Astrocyte (in vitro differentiated cells and primary cell): ENCODE measurements around the gene PPP6R3. TPM values are rescaled to one million over a fixed set of nuclear protein-coding genes. Genes with fewer than 3 reads are reported as not detected.

Source experiments
- DNase-seq: peaks from one replicate; pipeline ENCODE4 v3.0.0-alpha.2; 2010; ENCODE audit warnings: low read depth
- FAIRE-seq: peaks from 2 replicates; lab custom pipeline; 2011; peaks lifted over from hg19 to GRCh38; lab: Jason Lieb, UNC
- H2AFZ ChIP-seq: 2 replicates; pipeline ENCODE4 v1.6.0; 2012; ENCODE audit warnings: low read depth, low read length, inconsistent platforms
- H3K27ac ChIP-seq: 2 replicates; pipeline ENCODE4 v1.5.1; 2011; ENCODE audit warnings: low read depth, low read length, inconsistent platforms
- H3K27me3 ChIP-seq: 2 replicates; pipeline ENCODE4 v1.6.0; 2011; ENCODE audit warnings: low read length, inconsistent platforms; ENCODE audit not compliant: insufficient read depth
- H3K36me3 ChIP-seq: 2 replicates; pipeline ENCODE4 v1.5.1; 2011; ENCODE audit warnings: low read length, inconsistent platforms; ENCODE audit not compliant: insufficient read depth
- H3K4me1 ChIP-seq: 2 replicates; pipeline ENCODE4 v1.5.1; 2011; ENCODE audit warnings: low read length, inconsistent platforms; ENCODE audit not compliant: insufficient read depth
- H3K4me2 ChIP-seq: 2 replicates; pipeline ENCODE4 v1.6.0; 2012; ENCODE audit warnings: low read length, inconsistent platforms
- H3K4me3 ChIP-seq: 2 replicates; pipeline ENCODE4 v1.5.1; 2011; ENCODE audit warnings: low read depth, mild to moderate bottlenecking, low read length, inconsistent platforms; ENCODE audit not compliant: insufficient read depth
- H3K79me2 ChIP-seq: 2 replicates; pipeline ENCODE4 v1.6.0; 2012; ENCODE audit warnings: mild to moderate bottlenecking, low read length, inconsistent platforms; ENCODE audit not compliant: insufficient read depth
- H3K9ac ChIP-seq: 2 replicates; pipeline ENCODE4 v1.6.0; 2012; ENCODE audit warnings: mild to moderate bottlenecking, low read length, inconsistent platforms
- H3K9me3 ChIP-seq: 2 replicates; pipeline ENCODE4 v1.5.1; 2012; ENCODE audit warnings: low read depth, mild to moderate bottlenecking, low read length, inconsistent platforms; ENCODE audit not compliant: insufficient read depth
- H4K20me1 ChIP-seq: 2 replicates; pipeline ENCODE4 v1.6.0; 2012; ENCODE audit warnings: low read length, inconsistent platforms; ENCODE audit not compliant: insufficient read depth
- H3K27ac Mint-ChIP-seq: one replicate; pipeline ENCODE4 v1.8.0; 2021; ENCODE audit warnings: mild to moderate bottlenecking, mixed read lengths; ENCODE audit not compliant: unreplicated experiment
- H3K27me3 Mint-ChIP-seq: one replicate; pipeline ENCODE4 v1.8.0; 2021; ENCODE audit warnings: low read depth, mixed read lengths; ENCODE audit not compliant: unreplicated experiment
- H3K36me3 Mint-ChIP-seq: one replicate; pipeline ENCODE4 v1.8.0; 2021; ENCODE audit warnings: low read depth, mixed read lengths; ENCODE audit not compliant: unreplicated experiment
- H3K4me1 Mint-ChIP-seq: one replicate; pipeline ENCODE4 v1.8.0; 2021; ENCODE audit warnings: low read depth, mixed read lengths; ENCODE audit not compliant: unreplicated experiment
- H3K4me3 Mint-ChIP-seq: one replicate; pipeline ENCODE4 v1.8.0; 2021; ENCODE audit warnings: mild to moderate bottlenecking, moderate library complexity, mixed read lengths; ENCODE audit not compliant: unreplicated experiment
- H3K9me3 Mint-ChIP-seq: one replicate; pipeline ENCODE4 v1.8.0; 2021; ENCODE audit warnings: mild to moderate bottlenecking, mixed read lengths; ENCODE audit not compliant: unreplicated experiment
- EZH2 ChIP-seq: IDR thresholded peaks from 2 replicates; pipeline ENCODE4 v1.6.1; 2012; ENCODE audit warnings: mild to moderate bottlenecking, low read length, inconsistent platforms; ENCODE audit not compliant: insufficient read depth
- total RNA-seq: library from RNA; stranded (reverse); gene quantifications from 2 replicates; pipeline ENCODE4 v1.2.1, GENCODE V29; 2021
- TF ChIP-seq, protein P1 (sequence below): IDR thresholded peaks from 2 replicates; pipeline ENCODE4 v1.5.1; 2011; ENCODE audit warnings: low read depth, mild to moderate bottlenecking, inconsistent platforms, low read length, moderate library complexity; ENCODE audit not compliant: insufficient read depth

Gene PPP6R3
- total RNA-seq, 1 donor from 2014 or later, result 97.8 TPM

DNA sequence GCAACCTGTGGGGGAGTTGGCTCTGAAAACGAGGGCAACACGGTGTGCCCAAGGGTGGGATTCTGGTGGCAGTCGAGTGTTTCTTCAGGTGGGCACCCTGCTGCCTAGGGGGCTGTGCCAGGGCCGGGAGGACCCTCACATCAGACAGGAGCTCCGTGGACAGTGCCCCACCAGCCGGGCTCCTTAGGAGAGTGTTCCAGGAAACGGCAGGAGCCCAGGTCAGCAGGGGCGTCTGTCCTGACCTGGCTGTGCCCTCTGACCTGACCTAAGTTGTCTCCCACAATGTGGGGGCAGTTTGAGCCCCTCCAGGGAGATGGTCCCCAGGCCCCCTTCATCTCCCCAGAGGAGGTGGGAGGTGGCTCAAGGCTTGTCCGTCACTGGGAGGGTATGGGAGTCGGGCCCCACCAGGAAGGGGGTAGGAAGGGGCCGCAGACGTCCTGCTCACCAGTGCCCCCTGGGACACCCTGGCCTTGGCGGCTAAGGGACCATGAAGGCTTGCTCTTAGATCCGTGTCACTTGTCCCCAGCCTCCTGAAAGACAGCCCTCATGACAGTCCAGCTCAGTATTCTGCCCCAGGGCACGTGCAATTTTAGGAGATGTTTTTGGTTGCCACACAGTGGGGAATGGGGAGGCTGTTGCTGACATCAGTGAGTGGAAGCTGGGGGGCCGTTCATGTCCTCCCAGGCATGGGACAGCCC, 191.6 kb downstream of the PPP6R3 start:
- TF ChIP-seq, protein P1, sequence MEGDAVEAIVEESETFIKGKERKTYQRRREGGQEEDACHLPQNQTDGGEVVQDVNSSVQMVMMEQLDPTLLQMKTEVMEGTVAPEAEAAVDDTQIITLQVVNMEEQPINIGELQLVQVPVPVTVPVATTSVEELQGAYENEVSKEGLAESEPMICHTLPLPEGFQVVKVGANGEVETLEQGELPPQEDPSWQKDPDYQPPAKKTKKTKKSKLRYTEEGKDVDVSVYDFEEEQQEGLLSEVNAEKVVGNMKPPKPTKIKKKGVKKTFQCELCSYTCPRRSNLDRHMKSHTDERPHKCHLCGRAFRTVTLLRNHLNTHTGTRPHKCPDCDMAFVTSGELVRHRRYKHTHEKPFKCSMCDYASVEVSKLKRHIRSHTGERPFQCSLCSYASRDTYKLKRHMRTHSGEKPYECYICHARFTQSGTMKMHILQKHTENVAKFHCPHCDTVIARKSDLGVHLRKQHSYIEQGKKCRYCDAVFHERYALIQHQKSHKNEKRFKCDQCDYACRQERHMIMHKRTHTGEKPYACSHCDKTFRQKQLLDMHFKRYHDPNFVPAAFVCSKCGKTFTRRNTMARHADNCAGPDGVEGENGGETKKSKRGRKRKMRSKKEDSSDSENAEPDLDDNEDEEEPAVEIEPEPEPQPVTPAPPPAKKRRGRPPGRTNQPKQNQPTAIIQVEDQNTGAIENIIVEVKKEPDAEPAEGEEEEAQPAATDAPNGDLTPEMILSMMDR, result no peak
- TF ChIP-seq EZH2, result no peak
- H3K79me2 ChIP-seq, result no peaks in the 10 kb centered on the region
- no peak overlapping the region for H2AFZ ChIP-seq
- H3K4me3 ChIP-seq, result no peak overlapping the region
- Mint-ChIP-seq H3K4me1 (no peaks in the 10 kb centered on the region), H3K27me3 (peaks cover 13% of the 10 kb centered on the region), H3K9me3 (peaks cover 20% of the 10 kb centered on the region), H3K36me3 (no peaks in the 10 kb centered on the region), H3K27ac (no peak overlapping the region), H3K4me3 (no peak overlapping the region)
- H3K9ac ChIP-seq, result no peak overlapping the region
- DNase-seq, result no peak
- no peak overlapping the region for H3K4me2 ChIP-seq
- no peaks in the 10 kb centered on the region for H4K20me1 ChIP-seq
- H3K36me3 ChIP-seq, result no peaks in the 10 kb centered on the region
- peaks cover 11% of the 10 kb centered on the region for H3K9me3 ChIP-seq
- H3K27me3 ChIP-seq, result peaks cover 34% of the 10 kb centered on the region
- no peaks in the 10 kb centered on the region for H3K4me1 ChIP-seq
- no peak for FAIRE-seq
- no peak overlapping the region for H3K27ac ChIP-seq

DNA sequence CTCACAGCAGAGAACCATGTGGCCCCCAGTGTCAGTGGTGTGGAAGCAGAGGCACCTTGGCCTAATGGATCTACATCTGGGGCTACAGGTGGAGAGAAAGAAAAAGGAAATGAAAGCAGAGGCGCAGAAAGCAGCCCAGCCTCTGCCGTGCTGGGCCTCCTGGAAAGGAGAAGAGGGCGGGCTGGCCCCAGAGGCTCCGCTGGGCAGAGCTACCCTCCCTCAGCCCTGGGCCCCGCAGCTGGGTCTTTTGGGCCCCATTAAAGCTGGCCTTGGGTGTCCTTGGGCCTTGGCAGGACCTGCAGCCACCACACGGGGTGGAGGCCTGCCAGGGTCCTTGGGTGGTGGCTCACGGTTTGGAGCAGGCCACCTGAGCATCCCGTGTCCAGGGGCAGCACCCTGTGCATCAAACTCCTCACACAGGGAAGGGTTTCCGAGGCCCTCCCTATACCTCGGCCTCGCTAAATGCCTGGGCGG, 192.2 kb downstream of the PPP6R3 start:
- peaks cover 10% of the 10 kb centered on the region for H3K9me3 ChIP-seq
- Mint-ChIP-seq H3K27me3 (peaks cover 9% of the 10 kb centered on the region), H3K4me3 (no peak overlapping the region), H3K36me3 (no peaks in the 10 kb centered on the region), H3K4me1 (no peaks in the 10 kb centered on the region), H3K27ac (no peak overlapping the region), H3K9me3 (peaks cover 15% of the 10 kb centered on the region)
- H4K20me1 ChIP-seq, result no peaks in the 10 kb centered on the region
- FAIRE-seq (no peak), DNase-seq (no peak)
- H3K4me3 ChIP-seq, result no peak overlapping the region
- no peak overlapping the region for H3K9ac ChIP-seq
- no peak overlapping the region for H3K27ac ChIP-seq
- H3K36me3 ChIP-seq, result no peaks in the 10 kb centered on the region
- peaks cover 32% of the 10 kb centered on the region for H3K27me3 ChIP-seq
- H3K79me2 ChIP-seq, result no peaks in the 10 kb centered on the region
- H3K4me1 ChIP-seq, result no peaks in the 10 kb centered on the region
- no peak overlapping the region for H2AFZ ChIP-seq
- TF ChIP-seq EZH2, result no peak
- TF ChIP-seq, protein P1, result no peak
- H3K4me2 ChIP-seq, result no peak overlapping the region
